Gastrocnemius medialis (tissue), 4 donors: ENCODE results near the gene LRRC8E.

ENCODE experiments used
- CTCF ChIP-seq, 5 experiments: fragments of 450-650 bp in 3 of 5; fragments of 200-600 bp in 2 of 5; sonication (generic) in 2 of 5; IDR thresholded peaks in 4 of 5; conservative IDR thresholded peaks in 1 of 5; 1 replicate in 4 of 5; 2 replicates in 1 of 5; pipeline ENCODE4 v1.5.1; 2016 to 2019; ENCODE audit warnings: antibody characterized with exemption in 5 of 5, mild to moderate bottlenecking in 3 of 5, moderate library complexity in 3 of 5
- POLR2A ChIP-seq, 2 donors: fragments of 450-650 bp; IDR thresholded peaks; one replicate each; pipeline ENCODE4 v1.6.1; 2017; ENCODE audit warnings: antibody characterized with exemption in 2 of 2, mild to moderate bottlenecking in 2 of 2, moderate library complexity in 2 of 2

GRCh38 chr19:7933828-7934725 lies 45.8 kb downstream of the LRRC8E start:
- TF ChIP-seq CTCF (IDR thresholded peaks at IDR 0.05 in 4 of 5, conservative IDR thresholded peaks at IDR 0.05 in 1 of 5): no peak
- TF ChIP-seq POLR2A (IDR thresholded peaks at IDR 0.05): no peak
